BE2C (cell line): ENCODE data around the gene IFI27L1.

Experiments
- DNase-seq: peaks from one replicate; pipeline ENCODE4 v3.0.0-alpha.2; 2020
- H3K27me3 ChIP-seq: fragments of 250-450 bp; sonication (Bioruptor Pico); 2 replicates; pipeline ENCODE4 v1.5.1; 2020; ENCODE audit warnings: mild to moderate bottlenecking
- H3K36me3 ChIP-seq: fragments of 250-450 bp; sonication (Bioruptor Pico); 2 replicates; pipeline ENCODE4 v1.5.1; 2020; ENCODE audit warnings: mild to moderate bottlenecking
- H3K4me1 ChIP-seq: fragments of 250-450 bp; sonication (Bioruptor Pico); 2 replicates; pipeline ENCODE4 v1.5.1; 2020
- H3K4me3 ChIP-seq: 2 replicates; pipeline ENCODE4 v1.5.1; 2011; ENCODE audit warnings: low read depth, low read length
- H3K9me3 ChIP-seq: fragments of 250-450 bp; sonication (Bioruptor Pico); 2 replicates; pipeline ENCODE4 v1.5.1; 2020
- CTCF ChIP-seq: IDR thresholded peaks from 2 replicates; pipeline ENCODE4 v1.5.1; 2012; ENCODE audit warnings: mild to moderate bottlenecking, low read depth, low read length

IFI27L1 gene

GRCh38 chr14:94050231-94050880 lies 30.8 kb upstream of the IFI27L1 start:
- H3K36me3 ChIP-seq, result peaks cover 84% of the 10 kb centered on the region
- H3K4me3 ChIP-seq, result no peak overlapping the region
- no peak for DNase-seq
- H3K9me3 ChIP-seq, result no peaks in the 10 kb centered on the region
- H3K27me3 ChIP-seq, result no peaks in the 10 kb centered on the region
- H3K4me1 ChIP-seq, result peaks cover 8% of the 10 kb centered on the region
- no peak for TF ChIP-seq CTCF

DNA sequence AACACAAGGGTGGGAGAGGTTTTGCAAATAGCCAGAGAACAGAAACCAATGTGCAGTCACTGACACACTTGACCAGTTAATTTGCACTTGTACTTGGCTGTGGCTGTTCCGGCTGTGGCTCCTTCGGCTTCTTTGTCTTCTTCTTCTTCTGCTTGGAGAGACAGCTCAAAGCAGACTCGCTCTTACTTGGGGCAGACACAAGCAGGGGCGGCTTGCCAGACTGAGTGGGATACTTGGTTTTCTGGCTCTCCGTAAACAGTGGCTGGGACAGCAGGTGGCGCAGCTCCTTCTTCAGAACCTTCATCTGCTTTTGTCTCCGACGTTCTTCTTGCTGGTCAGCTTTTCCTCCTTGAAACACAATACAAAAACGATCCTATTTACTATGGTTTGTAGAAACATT lies 30.0 kb upstream of the IFI27L1 start:
- Histone ChIP-seq H3K36me3 (peaks cover 86% of the 10 kb centered on the region), H3K9me3 (no peaks in the 10 kb centered on the region), H3K4me3 (no peak overlapping the region), H3K4me1 (peaks cover 8% of the 10 kb centered on the region), H3K27me3 (no peaks in the 10 kb centered on the region)
- peak; percentile 54 for TF ChIP-seq CTCF
- DNase-seq, result peak; percentile 44

DNA sequence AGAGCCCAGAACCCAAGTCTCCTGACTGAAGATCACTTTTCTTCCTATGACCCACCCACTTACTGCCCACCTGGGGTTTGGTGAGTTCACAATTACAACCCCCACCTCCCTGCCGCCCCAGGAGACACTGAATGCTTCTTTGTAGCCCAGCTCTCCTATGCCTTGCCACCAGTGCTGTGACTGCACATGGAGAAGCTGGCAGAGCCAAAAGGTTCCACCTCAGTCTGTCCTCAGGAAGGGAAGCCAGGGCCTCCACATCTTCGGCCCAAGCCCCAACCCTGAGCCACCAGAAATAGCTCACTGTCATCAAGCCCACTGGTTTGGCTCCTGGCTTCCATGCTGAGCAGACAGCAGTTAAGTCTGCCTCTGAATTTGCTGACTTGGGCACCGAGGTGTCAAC lies 29.3 kb upstream of the IFI27L1 start:
- peaks cover 8% of the 10 kb centered on the region for H3K4me1 ChIP-seq
- no peak for DNase-seq
- H3K36me3 ChIP-seq, result peaks cover 89% of the 10 kb centered on the region
- no peaks in the 10 kb centered on the region for H3K27me3 ChIP-seq
- no peak for TF ChIP-seq CTCF
- no peaks in the 10 kb centered on the region for H3K9me3 ChIP-seq
- H3K4me3 ChIP-seq, result no peak overlapping the region

GRCh38 chr14:94052199-94052598 lies 28.9 kb upstream of the IFI27L1 start:
- Histone ChIP-seq H3K9me3 (no peaks in the 10 kb centered on the region), H3K27me3 (no peaks in the 10 kb centered on the region), H3K4me1 (peaks cover 8% of the 10 kb centered on the region), H3K36me3 (peaks cover 89% of the 10 kb centered on the region), H3K4me3 (no peak overlapping the region)
- DNase-seq, result no peak
- no peak for TF ChIP-seq CTCF

- no peak overlapping the region for H3K4me3 ChIP-seq
- H3K27me3 ChIP-seq, result no peaks in the 10 kb centered on the region
- no peak for DNase-seq
- H3K9me3 ChIP-seq, result no peaks in the 10 kb centered on the region
- peaks cover 8% of the 10 kb centered on the region for H3K4me1 ChIP-seq
- H3K36me3 ChIP-seq, result peaks cover 89% of the 10 kb centered on the region
- TF ChIP-seq CTCF, result no peak
Measured at GRCh38 chr14:94052662-94053061, 28.4 kb upstream of the IFI27L1 start.

DNA sequence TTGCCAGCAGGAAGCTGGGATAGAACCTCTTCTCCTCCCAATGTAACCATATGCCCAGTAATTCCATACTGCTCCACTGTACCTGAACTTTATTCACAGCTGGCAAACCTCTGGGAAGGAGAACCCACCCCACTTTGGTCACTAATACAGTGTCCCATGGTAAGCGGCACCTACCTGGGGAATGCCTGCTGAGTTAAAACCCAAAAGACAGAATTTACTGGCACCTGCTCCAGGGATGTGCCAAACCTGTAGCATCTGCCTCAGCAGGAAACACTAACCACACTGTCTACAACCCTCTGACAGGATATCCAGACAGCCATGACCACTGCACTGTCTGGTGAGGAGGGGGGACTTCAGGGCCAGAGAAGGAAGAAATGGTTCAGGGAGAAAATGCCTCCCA lies 26.7 kb upstream of the IFI27L1 start:
- Histone ChIP-seq H3K4me1 (peaks cover under 1% of the 10 kb centered on the region; the same call in 1 of the 2 replicates), H3K4me3 (no peak overlapping the region), H3K27me3 (no peaks in the 10 kb centered on the region), H3K9me3 (no peaks in the 10 kb centered on the region), H3K36me3 (peaks cover 94% of the 10 kb centered on the region)
- no peak for TF ChIP-seq CTCF
- no peak for DNase-seq
